Upper lobe of left lung (tissue), 4 donors: ENCODE results near the gene LMO1.

ENCODE experiments used
- EP300 ChIP-seq, 4 donors: sonication (generic); formaldehyde crosslinking; IDR thresholded peaks; one replicate each; pipeline ENCODE4 v1.5.1; 2017; ENCODE audit warnings: antibody characterized with exemption in 4 of 4, control low read depth in 2 of 4
- POLR2A ChIP-seq, 4 donors: fragments of 450-650 bp; IDR thresholded peaks; one replicate each; pipeline ENCODE4 v1.5.1; 2016 to 2017; ENCODE audit warnings: antibody characterized with exemption in 4 of 4, mild to moderate bottlenecking in 2 of 4
- TF ChIP-seq, protein P1 (sequence below), 6 experiments: fragments of 450-650 bp in 4 of 6; fragments of 200-600 bp in 2 of 6; sonication (generic) in 2 of 6; IDR thresholded peaks; one replicate each; pipeline ENCODE4 v1.5.1; 2016 to 2019; ENCODE audit warnings: antibody characterized with exemption in 6 of 6

DNA sequence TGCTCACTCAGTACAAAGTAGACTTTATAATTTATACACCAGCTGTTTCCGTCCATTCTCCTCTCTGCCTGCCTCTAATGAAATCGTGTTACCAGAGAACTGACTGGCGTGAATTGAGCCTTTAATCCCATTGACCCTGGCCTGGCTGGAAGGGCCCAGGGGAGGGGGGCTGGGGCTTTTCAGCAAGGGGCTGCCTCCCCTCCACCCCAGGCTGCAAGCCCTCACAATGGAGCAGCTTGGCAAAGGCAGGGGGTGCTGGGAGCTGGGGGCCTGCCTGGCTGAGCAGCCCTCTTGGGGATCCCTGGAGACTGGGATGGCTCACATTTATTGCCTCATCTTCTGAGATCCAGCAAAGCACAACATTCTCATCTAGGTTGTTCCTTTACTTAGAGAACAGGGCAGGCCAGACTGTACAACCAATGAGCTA, 25.8 kb upstream of the LMO1 start:
- TF ChIP-seq, protein P1, sequence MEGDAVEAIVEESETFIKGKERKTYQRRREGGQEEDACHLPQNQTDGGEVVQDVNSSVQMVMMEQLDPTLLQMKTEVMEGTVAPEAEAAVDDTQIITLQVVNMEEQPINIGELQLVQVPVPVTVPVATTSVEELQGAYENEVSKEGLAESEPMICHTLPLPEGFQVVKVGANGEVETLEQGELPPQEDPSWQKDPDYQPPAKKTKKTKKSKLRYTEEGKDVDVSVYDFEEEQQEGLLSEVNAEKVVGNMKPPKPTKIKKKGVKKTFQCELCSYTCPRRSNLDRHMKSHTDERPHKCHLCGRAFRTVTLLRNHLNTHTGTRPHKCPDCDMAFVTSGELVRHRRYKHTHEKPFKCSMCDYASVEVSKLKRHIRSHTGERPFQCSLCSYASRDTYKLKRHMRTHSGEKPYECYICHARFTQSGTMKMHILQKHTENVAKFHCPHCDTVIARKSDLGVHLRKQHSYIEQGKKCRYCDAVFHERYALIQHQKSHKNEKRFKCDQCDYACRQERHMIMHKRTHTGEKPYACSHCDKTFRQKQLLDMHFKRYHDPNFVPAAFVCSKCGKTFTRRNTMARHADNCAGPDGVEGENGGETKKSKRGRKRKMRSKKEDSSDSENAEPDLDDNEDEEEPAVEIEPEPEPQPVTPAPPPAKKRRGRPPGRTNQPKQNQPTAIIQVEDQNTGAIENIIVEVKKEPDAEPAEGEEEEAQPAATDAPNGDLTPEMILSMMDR (IDR thresholded peaks at IDR 0.05) = no peak
- TF ChIP-seq EP300 (IDR thresholded peaks at IDR 0.05) (no peak), POLR2A (IDR thresholded peaks at IDR 0.05) (no peak)
